CD4-positive, alpha-beta T cell treated with Interleukin-6 for 4 hours (primary cell): ENCODE measurements around the gene KIAA0753.

Source experiments
- DNase-seq: peaks from one replicate; pipeline ENCODE4 v3.0.0-alpha.2; 2020; ENCODE audit warnings: mixed read lengths

The KIAA0753 gene

GRCh38 chr17:6545291-6545690, 95.2 kb downstream of the KIAA0753 start:
- no peak for DNase-seq

GRCh38 chr17:6544011-6544370, 96.5 kb downstream of the KIAA0753 start:
- DNase-seq: no peak

GRCh38 chr17:6543079-6544010, 97.2 kb downstream of the KIAA0753 start:
- DNase-seq: no peak

- DNase-seq: no peak
These were observed 97.9 kb downstream of the KIAA0753 start for GRCh38 chr17:6542577-6542976.

GRCh38 chr17:6541886-6542285, 98.6 kb downstream of the KIAA0753 start:
- DNase-seq: no peak

GRCh38 chr17:6539871-6540270, 100.6 kb downstream of the KIAA0753 start:
- DNase-seq: no peak

- no peak for DNase-seq
These were observed 103.9 kb downstream of the KIAA0753 start for GRCh38 chr17:6536566-6537065.

GRCh38 chr17:6536053-6536452, 104.5 kb downstream of the KIAA0753 start:
- DNase-seq: no peak

- no peak for DNase-seq
These were observed 105.5 kb downstream of the KIAA0753 start for GRCh38 chr17:6534846-6535514.

- DNase-seq: no peak
These were observed 108.0 kb downstream of the KIAA0753 start for GRCh38 chr17:6532441-6532885.

GRCh38 chr17:6531575-6531974, 108.9 kb downstream of the KIAA0753 start:
- no peak for DNase-seq

GRCh38 chr17:6530324-6530920, 110.1 kb downstream of the KIAA0753 start:
- no peak for DNase-seq

GRCh38 chr17:6528557-6528956, 112.0 kb downstream of the KIAA0753 start:
- no peak for DNase-seq
